ENCODE data around the gene TMA7. TPM values are rescaled to one million over a fixed set of nuclear protein-coding genes. Genes with fewer than 3 reads are reported as not detected.

The TMA7 gene
- total and polyA plus RNA-seq, 2 of the 13 experiments (the other 11 are each of a cell fraction or from before 2014, with no cell fraction given): 100 to 486 TPM

DNA sequence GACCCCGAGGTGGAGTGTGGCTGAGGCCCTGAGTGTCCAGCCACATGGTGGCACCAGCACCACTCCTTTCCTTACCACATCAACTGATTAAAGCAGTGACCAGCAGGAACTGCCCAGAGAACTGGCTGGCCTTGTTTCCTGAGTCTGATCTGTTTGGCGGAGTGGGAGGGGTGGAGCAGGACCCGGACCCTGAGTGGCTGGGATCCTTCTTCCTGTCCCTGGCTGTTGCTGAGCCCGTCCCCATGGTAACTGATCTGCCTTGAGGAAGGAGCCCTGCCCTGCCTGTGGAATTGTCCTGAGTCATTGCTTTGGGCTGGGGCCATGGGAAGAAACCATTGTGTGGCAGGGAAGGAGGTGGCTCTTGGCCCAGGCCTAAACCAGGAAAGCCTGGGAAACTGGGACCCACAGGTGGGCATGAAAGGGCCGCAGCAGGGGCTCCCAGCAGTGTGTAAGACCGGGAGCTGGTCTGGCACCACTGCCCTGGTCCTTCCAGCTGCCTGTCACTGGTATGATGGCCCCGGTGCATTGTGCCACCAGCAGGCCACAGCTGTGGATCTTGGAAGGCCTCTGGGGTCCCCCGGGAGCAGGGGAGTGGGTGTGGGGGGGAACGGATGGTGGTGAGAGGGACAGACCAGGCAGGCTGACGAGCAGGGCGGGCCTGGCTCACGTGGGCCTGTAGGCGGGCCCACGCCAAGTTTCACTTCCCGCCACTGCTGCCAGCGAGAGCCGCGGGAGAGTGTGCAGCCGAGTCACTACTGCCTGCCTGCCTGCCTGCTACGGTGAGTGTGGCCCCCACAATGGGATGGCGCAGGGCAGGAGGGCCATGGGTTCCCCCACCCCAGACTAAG, 25.7 kb downstream of the TMA7 start (continued):
- peak; percentile 71; the same call in 1 of the 2 replicates for TF ChIP-seq MAFG (CRISPR knock-in tag; IDR thresholded peaks at IDR 0.05)
- TF ChIP-seq ZNF331 (CRISPR knock-in tag; IDR thresholded peaks at IDR 0.05): peak; percentile 62; the same call in 1 of the 2 replicates

DNA sequence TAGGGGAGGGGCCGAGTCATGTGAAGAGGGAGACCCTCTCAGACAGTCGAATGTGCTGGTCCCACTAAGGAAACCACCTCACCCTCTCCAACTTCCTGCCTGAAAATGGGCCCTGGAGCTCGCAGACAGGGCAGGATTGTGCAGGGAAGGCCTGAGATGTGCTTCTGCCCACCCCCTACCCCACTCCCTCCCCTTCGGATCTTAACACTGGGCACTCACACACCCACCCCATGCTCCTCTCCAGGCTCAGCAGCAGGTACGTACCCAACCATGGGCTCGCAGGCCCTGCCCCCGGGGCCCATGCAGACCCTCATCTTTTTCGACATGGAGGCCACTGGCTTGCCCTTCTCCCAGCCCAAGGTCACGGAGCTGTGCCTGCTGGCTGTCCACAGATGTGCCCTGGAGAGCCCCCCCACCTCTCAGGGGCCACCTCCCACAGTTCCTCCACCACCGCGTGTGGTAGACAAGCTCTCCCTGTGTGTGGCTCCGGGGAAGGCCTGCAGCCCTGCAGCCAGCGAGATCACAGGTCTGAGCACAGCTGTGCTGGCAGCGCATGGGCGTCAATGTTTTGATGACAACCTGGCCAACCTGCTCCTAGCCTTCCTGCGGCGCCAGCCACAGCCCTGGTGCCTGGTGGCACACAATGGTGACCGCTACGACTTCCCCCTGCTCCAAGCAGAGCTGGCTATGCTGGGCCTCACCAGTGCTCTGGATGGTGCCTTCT, 26.5 kb downstream of the TMA7 start:
- ATAC-seq: no peak
- intact Hi-C loops (cut with micrococcal nuclease; ENCODE audit: unreplicated experiment) (no loop called here), in situ Hi-C loops (cut with HindIII; ENCODE audit: extremely low pct_ligation_motif_present, low pct_unique_long_range_greater_than_20kb) (loop anchor here (5.0 kb wide), 2 partner anchors 36 to 91 kb away; partner anchors contain the start of genes PFKFB4 and SHISA5)
- Histone ChIP-seq H3K4me1 (ENCODE audit: insufficient read depth, low read length) (peaks cover 58% of the 10 kb centered on the region), H3K4me3 (replicated peaks in 1 of 3; ENCODE audit: insufficient read depth in 1 of 3, low read depth in 2 of 3, low read length in 3 of 3) (no peak overlapping the region), H2AFZ (ENCODE audit: low read length) (no peak overlapping the region), H3K4me2 (ENCODE audit: low read depth, low read length) (no peak overlapping the region), H4K20me1 (ENCODE audit: insufficient read depth, low read length) (no peaks in the 10 kb centered on the region), H3K79me2 (ENCODE audit: insufficient read depth, low read length) (no peaks in the 10 kb centered on the region), H3K27ac (ENCODE audit: extremely low read length, insufficient read depth, low read length) (peak overlapping the region; percentile 85), H3K9me3 (ENCODE audit: low read length) (no peaks in the 10 kb centered on the region), H3K9ac (ENCODE audit: insufficient read depth, low read depth, low read length) (peak overlapping the region; percentile 39; the same call in 1 of the 2 replicates), H3K36me3 (replicated peaks in 1 of 2; ENCODE audit: control insufficient read depth in 1 of 2, insufficient read depth in 2 of 2, low read length in 2 of 2) (peaks cover 3 to 11% of the 10 kb centered on the region in 2 experiments; a peak in 3 of 5 replicates), H3K27me3 (ENCODE audit: control insufficient read depth in 1 of 2, insufficient read depth in 2 of 2, low read length in 2 of 2) (no peaks in the 10 kb centered on the region)
- FAIRE-seq: no peak
- ChIA-PET CTCF (ENCODE audit: low intra/inter-chr PET ratio, low total read pairs) (interaction anchor here (1.7 to 1.8 kb wide), 2 partner anchors 41 to 82 kb away, joined by 17 to 39 read pairs; no protein-coding TSS in a partner anchor), POLR2A (interaction anchor here (0.6 to 3.8 kb wide), 4 partner anchors 7 to 90 kb away, joined by 4 to 17 read pairs (median 6); partner anchors contain the start of genes ATRIP and PFKFB4)
- 96% methylated on average over 11 of the region's 19 CpGs for WGBS (ENCODE audit: low lambda C conversion rate)
- BruUV-seq (replicated peaks): no TSS peak
- no peak for DNase-seq (ENCODE audit: low spot score)
- TF ChIP-seq, protein P1, sequence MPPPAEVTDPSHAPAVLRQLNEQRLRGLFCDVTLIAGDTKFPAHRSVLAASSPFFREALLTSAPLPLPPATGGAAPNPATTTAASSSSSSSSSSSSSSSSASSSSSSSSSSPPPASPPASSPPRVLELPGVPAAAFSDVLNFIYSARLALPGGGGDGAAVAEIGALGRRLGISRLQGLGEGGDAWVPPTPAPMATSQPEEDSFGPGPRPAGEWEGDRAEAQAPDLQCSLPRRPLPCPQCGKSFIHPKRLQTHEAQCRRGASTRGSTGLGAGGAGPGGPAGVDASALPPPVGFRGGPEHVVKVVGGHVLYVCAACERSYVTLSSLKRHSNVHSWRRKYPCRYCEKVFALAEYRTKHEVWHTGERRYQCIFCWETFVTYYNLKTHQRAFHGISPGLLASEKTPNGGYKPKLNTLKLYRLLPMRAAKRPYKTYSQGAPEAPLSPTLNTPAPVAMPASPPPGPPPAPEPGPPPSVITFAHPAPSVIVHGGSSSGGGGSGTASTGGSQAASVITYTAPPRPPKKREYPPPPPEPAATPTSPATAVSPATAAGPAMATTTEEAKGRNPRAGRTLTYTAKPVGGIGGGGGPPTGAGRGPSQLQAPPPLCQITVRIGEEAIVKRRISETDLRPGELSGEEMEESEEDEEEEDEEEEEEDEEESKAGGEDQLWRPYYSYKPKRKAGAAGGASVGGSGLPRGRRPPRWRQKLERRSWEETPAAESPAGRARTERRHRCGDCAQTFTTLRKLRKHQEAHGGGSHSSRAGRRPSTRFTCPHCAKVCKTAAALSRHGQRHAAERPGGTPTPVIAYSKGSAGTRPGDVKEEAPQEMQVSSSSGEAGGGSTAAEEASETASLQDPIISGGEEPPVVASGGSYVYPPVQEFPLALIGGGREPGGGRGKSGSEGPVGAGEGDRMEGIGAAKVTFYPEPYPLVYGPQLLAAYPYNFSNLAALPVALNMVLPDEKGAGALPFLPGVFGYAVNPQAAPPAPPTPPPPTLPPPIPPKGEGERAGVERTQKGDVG (CRISPR knock-in tag; IDR thresholded peaks at IDR 0.05; ENCODE audit: borderline replicate concordance): 0 out of 2 replicates have a peak, but pooled peaks have one; percentile 21
- TF ChIP-seq RBFOX2 (IDR thresholded peaks at IDR 0.05; ENCODE audit: low read depth, low read length): 0 out of 2 replicates have a peak, but pooled peaks have one; percentile 13
- no peak for TF ChIP-seq GTF3A (CRISPR knock-in tag; conservative IDR thresholded peaks at IDR 0.05)
- TF ChIP-seq ZBTB20 (CRISPR knock-in tag; IDR thresholded peaks at IDR 0.05; ENCODE audit: borderline replicate concordance, low read depth): no peak
- TF ChIP-seq ZNF772 (CRISPR knock-in tag; IDR thresholded peaks at IDR 0.05): no peak
- no peak for TF ChIP-seq NFYB (CRISPR knock-in tag; IDR thresholded peaks at IDR 0.05)
- TF ChIP-seq ZNF816 (CRISPR knock-in tag; IDR thresholded peaks at IDR 0.05; ENCODE audit: borderline replicate concordance): no peak
- TF ChIP-seq, protein P2, sequence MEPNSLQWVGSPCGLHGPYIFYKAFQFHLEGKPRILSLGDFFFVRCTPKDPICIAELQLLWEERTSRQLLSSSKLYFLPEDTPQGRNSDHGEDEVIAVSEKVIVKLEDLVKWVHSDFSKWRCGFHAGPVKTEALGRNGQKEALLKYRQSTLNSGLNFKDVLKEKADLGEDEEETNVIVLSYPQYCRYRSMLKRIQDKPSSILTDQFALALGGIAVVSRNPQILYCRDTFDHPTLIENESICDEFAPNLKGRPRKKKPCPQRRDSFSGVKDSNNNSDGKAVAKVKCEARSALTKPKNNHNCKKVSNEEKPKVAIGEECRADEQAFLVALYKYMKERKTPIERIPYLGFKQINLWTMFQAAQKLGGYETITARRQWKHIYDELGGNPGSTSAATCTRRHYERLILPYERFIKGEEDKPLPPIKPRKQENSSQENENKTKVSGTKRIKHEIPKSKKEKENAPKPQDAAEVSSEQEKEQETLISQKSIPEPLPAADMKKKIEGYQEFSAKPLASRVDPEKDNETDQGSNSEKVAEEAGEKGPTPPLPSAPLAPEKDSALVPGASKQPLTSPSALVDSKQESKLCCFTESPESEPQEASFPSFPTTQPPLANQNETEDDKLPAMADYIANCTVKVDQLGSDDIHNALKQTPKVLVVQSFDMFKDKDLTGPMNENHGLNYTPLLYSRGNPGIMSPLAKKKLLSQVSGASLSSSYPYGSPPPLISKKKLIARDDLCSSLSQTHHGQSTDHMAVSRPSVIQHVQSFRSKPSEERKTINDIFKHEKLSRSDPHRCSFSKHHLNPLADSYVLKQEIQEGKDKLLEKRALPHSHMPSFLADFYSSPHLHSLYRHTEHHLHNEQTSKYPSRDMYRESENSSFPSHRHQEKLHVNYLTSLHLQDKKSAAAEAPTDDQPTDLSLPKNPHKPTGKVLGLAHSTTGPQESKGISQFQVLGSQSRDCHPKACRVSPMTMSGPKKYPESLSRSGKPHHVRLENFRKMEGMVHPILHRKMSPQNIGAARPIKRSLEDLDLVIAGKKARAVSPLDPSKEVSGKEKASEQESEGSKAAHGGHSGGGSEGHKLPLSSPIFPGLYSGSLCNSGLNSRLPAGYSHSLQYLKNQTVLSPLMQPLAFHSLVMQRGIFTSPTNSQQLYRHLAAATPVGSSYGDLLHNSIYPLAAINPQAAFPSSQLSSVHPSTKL (CRISPR knock-in tag; IDR thresholded peaks at IDR 0.05): no peak
